ENCODE measurements around the gene CHD6. TPM values are rescaled to one million over a fixed set of nuclear protein-coding genes. Genes with fewer than 3 reads are reported as not detected.
A peak's percentile ranks its signal among the peaks of the same experiment; 100 is the strongest.

CHD6 gene
- total and polyA plus RNA-seq, 2 of the 13 experiments (the other 11 are each of a cell fraction or from before 2014, with no cell fraction given) = 14.4 to 52.0 TPM

- ChIA-PET POLR2A (no interaction called here), CTCF (ENCODE audit: low intra/inter-chr PET ratio, low total read pairs) (no interaction called here)
- no peaks in the 10 kb centered on the region for H3K36me3 ChIP-seq (replicated peaks in 1 of 2; ENCODE audit: control insufficient read depth in 1 of 2, insufficient read depth in 2 of 2, low read length in 2 of 2)
Measured at GRCh38 chr20:41367393-41367695, 250.8 kb downstream of the CHD6 start.

More at GRCh38 chr20:41367393-41367695, 250.8 kb downstream of the CHD6 start:
- Histone ChIP-seq H3K9me3 (ENCODE audit: low read length) (no peaks in the 10 kb centered on the region), H3K9ac (ENCODE audit: insufficient read depth, low read depth, low read length) (no peak overlapping the region), H4K20me1 (ENCODE audit: insufficient read depth, low read length) (no peaks in the 10 kb centered on the region), H3K27ac (ENCODE audit: extremely low read length, insufficient read depth, low read length) (no peak overlapping the region), H3K4me2 (ENCODE audit: low read depth, low read length) (peak overlapping the region; percentile 80), H3K79me2 (ENCODE audit: insufficient read depth, low read length) (no peaks in the 10 kb centered on the region), H2AFZ (ENCODE audit: low read length) (no peak overlapping the region), H3K4me1 (ENCODE audit: insufficient read depth, low read length) (peaks cover 14% of the 10 kb centered on the region), H3K4me3 (replicated peaks in 1 of 3; ENCODE audit: insufficient read depth in 1 of 3, low read depth in 2 of 3, low read length in 3 of 3) (peak overlapping the region in 1 of 3 experiments; percentile 66; a peak in 1 of 6 replicates), H3K27me3 (ENCODE audit: control insufficient read depth in 1 of 2, insufficient read depth in 2 of 2, low read length in 2 of 2) (peaks cover 28 to 54% of the 10 kb centered on the region in 2 experiments)
- ATAC-seq (peak; percentile 2; the same call in 2 of the 3 replicates), DNase-seq (ENCODE audit: low spot score) (no peak), FAIRE-seq (no peak)
- 53% methylated on average over 13 of the region's 13 CpGs for WGBS (ENCODE audit: low lambda C conversion rate)
- intact Hi-C loops (cut with micrococcal nuclease; ENCODE audit: unreplicated experiment) (no loop called here), in situ Hi-C loops (cut with HindIII; ENCODE audit: extremely low pct_ligation_motif_present, low pct_unique_long_range_greater_than_20kb) (no loop called here)
- TF ChIP-seq ZBTB4 (CRISPR knock-in tag; IDR thresholded peaks at IDR 0.05; ENCODE audit: borderline replicate concordance) = 0 out of 2 replicates have a peak, but pooled peaks have one; percentile 10
- 0 out of 2 replicates have a peak, but pooled peaks have one; percentile 48 for TF ChIP-seq NFIB (CRISPR knock-in tag; IDR thresholded peaks at IDR 0.05; ENCODE audit: borderline replicate concordance)
- TF ChIP-seq SNAPC4 (CRISPR knock-in tag; IDR thresholded peaks at IDR 0.05) = no peak
- 0 out of 2 replicates have a peak, but pooled peaks have one; percentile 11 for TF ChIP-seq BORCS8-MEF2B (CRISPR knock-in tag; IDR thresholded peaks at IDR 0.05)
- peak; percentile 77; the same call in 1 of the 2 replicates for TF ChIP-seq EZH2 (conservative IDR thresholded peaks at IDR 0.05; ENCODE audit: low read depth, low read length)
- no TSS peak for BruUV-seq (replicated peaks)

All from HepG2 (cell line).